AG10803 (cell line): ENCODE measurements around the gene MSANTD1.

Experiments
- DNase-seq: peaks from one replicate; pipeline ENCODE4 v3.0.0; 2010; ENCODE audit warnings: low read depth
- H3K4me3 ChIP-seq: 2 replicates; pipeline ENCODE4 v1.5.1; 2011; ENCODE audit warnings: mild to moderate bottlenecking, low read length, control low read depth
- TF ChIP-seq, protein P1 (sequence below): conservative IDR thresholded peaks from 2 replicates; pipeline ENCODE4 v1.5.1; 2011; ENCODE audit warnings: mild to moderate bottlenecking, low read length, control low read depth, inconsistent platforms

The MSANTD1 gene

DNA sequence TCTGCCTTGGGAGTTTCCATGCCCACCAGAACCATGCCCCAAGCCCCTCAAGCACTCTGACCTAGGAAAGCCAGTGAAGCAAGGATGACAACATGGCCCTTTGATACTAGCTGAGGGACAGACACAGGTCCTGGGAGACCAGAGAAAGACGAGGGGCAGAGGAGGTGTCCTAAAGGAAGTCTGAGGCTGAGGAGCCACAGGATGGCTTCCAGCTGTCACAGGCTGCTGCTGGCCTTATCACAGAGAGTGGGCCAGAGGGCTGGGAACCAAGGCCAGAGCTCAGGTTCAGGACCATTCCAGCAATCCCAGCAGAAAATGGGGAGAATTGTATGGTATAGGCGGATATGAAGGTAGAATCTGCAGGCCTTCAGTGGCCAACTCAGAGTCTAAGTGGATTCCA is 31.7 kb upstream of the MSANTD1 start:
- TF ChIP-seq, protein P1, sequence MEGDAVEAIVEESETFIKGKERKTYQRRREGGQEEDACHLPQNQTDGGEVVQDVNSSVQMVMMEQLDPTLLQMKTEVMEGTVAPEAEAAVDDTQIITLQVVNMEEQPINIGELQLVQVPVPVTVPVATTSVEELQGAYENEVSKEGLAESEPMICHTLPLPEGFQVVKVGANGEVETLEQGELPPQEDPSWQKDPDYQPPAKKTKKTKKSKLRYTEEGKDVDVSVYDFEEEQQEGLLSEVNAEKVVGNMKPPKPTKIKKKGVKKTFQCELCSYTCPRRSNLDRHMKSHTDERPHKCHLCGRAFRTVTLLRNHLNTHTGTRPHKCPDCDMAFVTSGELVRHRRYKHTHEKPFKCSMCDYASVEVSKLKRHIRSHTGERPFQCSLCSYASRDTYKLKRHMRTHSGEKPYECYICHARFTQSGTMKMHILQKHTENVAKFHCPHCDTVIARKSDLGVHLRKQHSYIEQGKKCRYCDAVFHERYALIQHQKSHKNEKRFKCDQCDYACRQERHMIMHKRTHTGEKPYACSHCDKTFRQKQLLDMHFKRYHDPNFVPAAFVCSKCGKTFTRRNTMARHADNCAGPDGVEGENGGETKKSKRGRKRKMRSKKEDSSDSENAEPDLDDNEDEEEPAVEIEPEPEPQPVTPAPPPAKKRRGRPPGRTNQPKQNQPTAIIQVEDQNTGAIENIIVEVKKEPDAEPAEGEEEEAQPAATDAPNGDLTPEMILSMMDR: no peak
- no peak overlapping the region for H3K4me3 ChIP-seq
- DNase-seq: no peak

DNA sequence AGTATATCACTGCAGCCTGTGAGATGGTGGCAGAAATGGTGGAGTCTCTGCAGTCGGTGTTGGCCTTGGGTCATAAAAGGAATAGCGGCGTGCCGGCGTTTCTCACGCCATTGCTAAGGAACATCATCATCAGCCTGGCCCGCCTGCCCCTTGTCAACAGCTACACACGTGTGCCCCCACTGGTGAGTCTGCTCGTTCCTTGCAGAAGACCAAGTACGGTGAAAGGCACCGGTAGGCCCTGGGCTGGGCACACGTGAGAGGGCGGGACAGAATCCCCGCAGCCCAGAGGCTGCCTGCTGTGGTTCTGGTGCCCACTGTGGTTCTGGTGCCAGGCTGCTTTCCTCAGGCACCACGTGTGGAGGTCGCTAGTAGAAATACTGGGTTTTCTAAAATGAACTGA is 31.2 kb upstream of the MSANTD1 start:
- TF ChIP-seq, protein P1: no peak
- DNase-seq: no peak
- no peak overlapping the region for H3K4me3 ChIP-seq

DNA sequence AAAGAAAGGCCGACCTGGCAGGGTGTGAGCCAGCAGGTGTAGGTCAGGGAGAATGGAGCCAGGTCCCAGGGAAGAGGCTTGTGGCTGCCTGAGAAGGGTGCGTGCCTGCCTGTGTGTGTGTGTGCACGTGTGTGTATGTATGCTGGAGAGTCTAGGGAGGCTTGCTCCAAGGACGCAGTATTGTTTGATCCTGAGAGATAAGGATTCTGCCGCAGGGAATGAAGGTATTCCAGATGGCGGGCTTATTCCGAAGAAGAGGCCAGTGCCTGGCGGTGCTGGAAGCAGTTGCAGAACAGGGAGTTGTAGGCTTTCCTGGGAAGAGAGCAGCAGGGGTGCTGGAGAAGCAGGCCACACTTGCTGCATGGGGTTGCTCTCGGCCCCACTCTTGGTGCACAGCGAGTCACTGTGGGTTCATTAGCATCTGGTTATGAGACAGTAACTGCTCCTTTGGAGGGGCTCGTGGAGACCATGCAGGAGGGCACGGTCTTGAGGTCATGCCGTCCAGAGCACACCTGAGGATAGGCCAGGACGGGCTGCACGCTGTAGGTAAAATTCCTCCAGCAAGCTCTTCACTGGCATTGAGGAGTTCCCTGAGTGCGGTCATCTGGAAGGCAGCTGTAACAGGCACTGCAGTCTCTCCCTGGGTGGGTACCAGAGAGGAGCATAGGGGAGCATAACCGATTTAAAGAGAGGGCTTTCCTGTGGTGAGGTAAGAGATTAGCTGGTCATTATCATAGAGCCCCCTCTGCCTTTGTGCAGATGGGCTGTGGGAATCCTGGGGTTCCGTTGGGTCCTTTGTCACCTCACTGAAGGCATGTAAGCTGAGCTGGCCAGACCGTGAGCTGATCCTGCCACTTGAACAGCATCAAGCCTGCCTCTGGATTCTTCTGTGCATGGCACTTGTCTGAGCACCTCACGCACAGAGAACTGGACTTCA is 29.9 kb upstream of the MSANTD1 start:
- no peak overlapping the region for H3K4me3 ChIP-seq
- DNase-seq: no peak
- TF ChIP-seq, protein P1: no peak

DNA sequence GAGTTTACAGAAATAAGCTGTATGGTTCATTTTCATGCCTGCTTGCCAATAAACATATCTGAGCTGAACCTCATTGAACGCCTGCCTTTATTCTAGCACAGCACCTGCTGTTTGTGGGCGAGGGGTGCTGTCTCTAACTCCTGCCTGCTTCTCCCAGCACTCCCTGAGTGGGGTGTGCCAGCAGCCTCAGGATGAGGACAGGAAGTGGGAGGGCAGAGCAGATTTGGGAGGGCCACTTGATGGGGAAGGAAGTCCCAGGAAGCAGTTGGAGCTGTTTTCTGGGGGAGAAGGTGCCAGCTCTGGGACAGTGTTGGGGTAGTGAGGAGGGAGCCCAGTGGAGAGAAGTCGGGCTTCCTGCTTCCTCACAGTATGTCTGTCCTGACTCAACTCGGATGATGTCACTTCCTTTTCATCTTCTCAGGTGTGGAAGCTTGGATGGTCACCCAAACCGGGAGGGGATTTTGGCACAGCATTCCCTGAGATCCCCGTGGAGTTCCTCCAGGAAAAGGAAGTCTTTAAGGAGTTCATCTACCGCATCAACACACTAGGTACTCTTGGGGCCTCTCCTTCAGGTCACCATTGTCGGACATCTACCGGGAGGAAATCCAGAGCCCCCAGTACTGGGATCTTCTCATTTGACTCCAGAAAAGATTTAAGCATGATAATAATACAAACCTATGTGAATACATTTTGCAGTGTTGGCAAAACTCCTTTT is 29.0 kb upstream of the MSANTD1 start:
- no peak for DNase-seq
- H3K4me3 ChIP-seq: no peak overlapping the region
- TF ChIP-seq, protein P1: no peak

DNA sequence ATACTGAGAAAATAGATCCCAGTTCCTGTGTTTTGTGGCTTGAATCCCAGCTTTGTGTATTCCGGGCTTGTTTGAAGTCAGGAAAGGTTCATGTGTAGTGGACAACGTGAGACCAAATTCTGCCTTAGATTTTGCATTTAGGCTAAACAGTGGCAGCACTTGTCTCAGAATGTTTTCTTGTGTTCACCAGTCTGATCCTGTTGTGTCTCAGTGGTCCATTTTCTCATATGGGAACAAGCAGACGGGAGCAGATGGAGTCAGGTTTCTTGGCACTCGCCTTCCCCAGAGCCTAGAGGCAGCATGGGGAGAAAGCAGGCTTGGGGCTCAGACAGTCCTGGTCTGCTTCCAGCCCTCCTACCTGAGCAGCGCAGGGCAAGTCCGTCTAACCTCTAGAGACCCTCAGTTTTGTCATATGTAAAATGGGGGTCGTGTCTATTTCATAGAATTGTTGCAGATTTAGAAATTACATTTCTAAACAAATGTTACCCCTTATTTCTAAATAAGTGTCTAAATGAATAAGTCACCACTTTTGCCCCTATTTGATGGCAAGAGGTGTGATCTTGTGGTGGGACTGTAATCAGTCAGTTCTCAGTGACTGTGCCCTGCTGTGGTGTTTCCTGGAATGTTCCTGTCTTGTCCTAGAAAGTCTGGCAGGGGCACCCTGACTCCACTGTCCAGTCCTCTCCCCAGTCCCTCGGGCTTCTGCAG is 28.3 kb upstream of the MSANTD1 start:
- DNase-seq: no peak
- TF ChIP-seq, protein P1: no peak
- no peak overlapping the region for H3K4me3 ChIP-seq

DNA sequence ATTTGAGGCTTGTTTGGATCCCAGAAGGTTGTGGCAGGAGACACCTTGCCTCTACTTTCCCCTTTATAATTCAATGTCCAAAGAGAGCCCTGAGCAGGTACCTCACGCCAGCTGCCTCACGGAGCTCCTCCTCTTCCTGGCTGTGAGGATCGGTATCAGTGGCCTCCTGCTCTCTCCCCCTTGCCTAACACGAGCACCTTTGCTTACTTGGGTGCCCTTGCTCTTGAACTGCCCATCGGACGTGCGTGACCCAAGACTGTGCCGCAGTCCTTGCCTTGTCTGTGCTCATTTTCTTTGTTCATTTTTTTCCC is 27.8 kb upstream of the MSANTD1 start:
- TF ChIP-seq, protein P1: no peak
- DNase-seq: no peak

More for the DNA sequence above, 27.8 kb upstream of the MSANTD1 start:
- H3K4me3 ChIP-seq: no peak overlapping the region
